ENCODE measurements around the gene PPP1R3A. TPM values are rescaled to one million over a fixed set of nuclear protein-coding genes. Genes with fewer than 3 reads are reported as not detected.

Gene PPP1R3A
- total and polyA plus RNA-seq, 2 experiments from 2014 or later: 0.17 TPM; not detected in 1

- no peaks in the 10 kb centered on the region for H3K9me3 ChIP-seq (ENCODE audit: low read depth)
Observed at GRCh38 chr7:113907617-113908016, 11.2 kb downstream of the PPP1R3A start.

GRCh38 chr7:113904521-113904920 lies 14.3 kb downstream of the PPP1R3A start:
- H3K36me3 ChIP-seq (replicated peaks; ENCODE audit: insufficient read depth, low read depth): no peaks in the 10 kb centered on the region
- no peaks in the 10 kb centered on the region for H4K20me1 ChIP-seq (ENCODE audit: insufficient read depth, poor library complexity, severe bottlenecking)
- TF ChIP-seq EZH2 (IDR thresholded peaks at IDR 0.05; ENCODE audit: borderline replicate concordance): no peak
- no peak for TF ChIP-seq EZH2phosphoT487 (IDR thresholded peaks at IDR 0.05; ENCODE audit: low read depth, severe bottlenecking, unreplicated experiment)
- TF ChIP-seq CTCF (IDR thresholded peaks at IDR 0.05; ENCODE audit: poor library complexity): no peak
- H3K27ac ChIP-seq: no peak overlapping the region
- no peak overlapping the region for H3K4me2 ChIP-seq
- H3K4me3 ChIP-seq: no peak overlapping the region
- no peaks in the 10 kb centered on the region for H3K27me3 ChIP-seq
- 74% methylated on average over 1 of the region's 1 CpG for WGBS (ENCODE audit: low lambda C conversion rate, missing lambda C conversion rate)
- no peaks in the 10 kb centered on the region for H3K79me2 ChIP-seq
- DNase-seq (ENCODE audit: low spot score): no peak
- no peak overlapping the region for H2AFZ ChIP-seq
- no peaks in the 10 kb centered on the region for H3K9me2 ChIP-seq (replicated peaks; ENCODE audit: insufficient read depth)
- no peaks in the 10 kb centered on the region for H3K9me3 ChIP-seq (ENCODE audit: low read depth)
- no peaks in the 10 kb centered on the region for H3K4me1 ChIP-seq (ENCODE audit: insufficient read depth)

More at GRCh38 chr7:113907617-113908016, 11.2 kb downstream of the PPP1R3A start:
- H3K4me3 ChIP-seq: no peak overlapping the region
- H3K27me3 ChIP-seq: no peaks in the 10 kb centered on the region
- no peak for TF ChIP-seq CTCF (IDR thresholded peaks at IDR 0.05; ENCODE audit: poor library complexity)
- TF ChIP-seq EZH2 (IDR thresholded peaks at IDR 0.05; ENCODE audit: borderline replicate concordance): no peak
- TF ChIP-seq EZH2phosphoT487 (IDR thresholded peaks at IDR 0.05; ENCODE audit: low read depth, severe bottlenecking, unreplicated experiment): no peak
- no peak for DNase-seq (ENCODE audit: low spot score)
- WGBS (ENCODE audit: low lambda C conversion rate, missing lambda C conversion rate): 86% methylated on average over 3 of the region's 3 CpGs
- H3K36me3 ChIP-seq (replicated peaks; ENCODE audit: insufficient read depth, low read depth): no peaks in the 10 kb centered on the region
- no peak overlapping the region for H3K4me2 ChIP-seq
- H3K27ac ChIP-seq: no peak overlapping the region
- no peaks in the 10 kb centered on the region for H3K9me2 ChIP-seq (replicated peaks; ENCODE audit: insufficient read depth)
- H4K20me1 ChIP-seq (ENCODE audit: insufficient read depth, poor library complexity, severe bottlenecking): no peaks in the 10 kb centered on the region
- H3K79me2 ChIP-seq: no peaks in the 10 kb centered on the region
- no peaks in the 10 kb centered on the region for H3K4me1 ChIP-seq (ENCODE audit: insufficient read depth)
- H2AFZ ChIP-seq: no peak overlapping the region

- no peaks in the 10 kb centered on the region for H3K4me1 ChIP-seq (ENCODE audit: insufficient read depth)
- 21% methylated on average over 3 of the region's 3 CpGs for WGBS (ENCODE audit: low lambda C conversion rate, missing lambda C conversion rate)
- no peak overlapping the region for H2AFZ ChIP-seq
- no peaks in the 10 kb centered on the region for H3K79me2 ChIP-seq
- H3K9me3 ChIP-seq (ENCODE audit: low read depth): no peaks in the 10 kb centered on the region
- TF ChIP-seq CTCF (IDR thresholded peaks at IDR 0.05; ENCODE audit: poor library complexity): no peak
- no peak for TF ChIP-seq EZH2 (IDR thresholded peaks at IDR 0.05; ENCODE audit: borderline replicate concordance)
- no peak for TF ChIP-seq EZH2phosphoT487 (IDR thresholded peaks at IDR 0.05; ENCODE audit: low read depth, severe bottlenecking, unreplicated experiment)
- H3K27ac ChIP-seq: no peak overlapping the region
- no peaks in the 10 kb centered on the region for H3K27me3 ChIP-seq
- H3K9me2 ChIP-seq (replicated peaks; ENCODE audit: insufficient read depth): no peaks in the 10 kb centered on the region
- DNase-seq (ENCODE audit: low spot score): no peak
- no peaks in the 10 kb centered on the region for H4K20me1 ChIP-seq (ENCODE audit: insufficient read depth, poor library complexity, severe bottlenecking)
- H3K4me3 ChIP-seq: no peak overlapping the region
- H3K36me3 ChIP-seq (replicated peaks; ENCODE audit: insufficient read depth, low read depth): no peaks in the 10 kb centered on the region
- H3K4me2 ChIP-seq: no peak overlapping the region
Observed at GRCh38 chr7:113892818-113893217, 26.0 kb downstream of the PPP1R3A start.

- Histone ChIP-seq H3K79me2 (no peaks in the 10 kb centered on the region), H4K20me1 (ENCODE audit: insufficient read depth, poor library complexity, severe bottlenecking) (no peaks in the 10 kb centered on the region), H3K4me1 (ENCODE audit: insufficient read depth) (no peaks in the 10 kb centered on the region), H2AFZ (no peak overlapping the region), H3K27me3 (no peaks in the 10 kb centered on the region), H3K27ac (no peak overlapping the region), H3K4me3 (no peak overlapping the region), H3K36me3 (replicated peaks; ENCODE audit: insufficient read depth, low read depth) (no peaks in the 10 kb centered on the region), H3K9me2 (replicated peaks; ENCODE audit: insufficient read depth) (no peaks in the 10 kb centered on the region), H3K9me3 (ENCODE audit: low read depth) (no peaks in the 10 kb centered on the region), H3K4me2 (no peak overlapping the region)
- TF ChIP-seq EZH2phosphoT487 (IDR thresholded peaks at IDR 0.05; ENCODE audit: low read depth, severe bottlenecking, unreplicated experiment): no peak
- TF ChIP-seq CTCF (IDR thresholded peaks at IDR 0.05; ENCODE audit: poor library complexity): no peak
- TF ChIP-seq EZH2 (IDR thresholded peaks at IDR 0.05; ENCODE audit: borderline replicate concordance): no peak
- no peak for DNase-seq (ENCODE audit: low spot score)
- WGBS (ENCODE audit: low lambda C conversion rate, missing lambda C conversion rate): 37% methylated on average over 1 of the region's 1 CpG
Observed at GRCh38 chr7:113891828-113892227, 27.0 kb downstream of the PPP1R3A start.

Data from hepatocyte (in vitro differentiated cells).